Smooth muscle cell (in vitro differentiated cells): Measurements from ENCODE around the gene ZNF552. TPM values are rescaled to one million over a fixed set of nuclear protein-coding genes. Genes with fewer than 3 reads are reported as not detected.

Experiments used
- DNase-seq: peaks from one replicate; lab custom pipeline; 2025; ENCODE audit not compliant: unreplicated experiment; lab: John Stamatoyannopoulos, UW
- H2AFZ ChIP-seq: fragments of 200-600 bp; sonication (generic); 2 replicates; pipeline ENCODE4 v1.6.0; 2016; ENCODE audit warnings: antibody characterized with exemption, low read depth, mild to moderate bottlenecking
- H3F3A ChIP-seq: fragments of 200-600 bp; sonication (generic); 2 replicates; pipeline ENCODE4 v1.6.0; 2017; ENCODE audit warnings: antibody characterized with exemption, low read depth
- H3K27ac ChIP-seq: fragments of 200-600 bp; sonication (generic); 2 replicates; pipeline ENCODE4 v1.5.1; 2016; ENCODE audit warnings: low read depth, mild to moderate bottlenecking
- H3K27me3 ChIP-seq: fragments of 200-600 bp; sonication (generic); 2 replicates; pipeline ENCODE4 v1.6.1; 2016; ENCODE audit warnings: low read depth, mild to moderate bottlenecking
- H3K36me3 ChIP-seq: fragments of 200-600 bp; sonication (generic); 2 replicates; pipeline ENCODE4 v1.5.1; 2016; ENCODE audit warnings: low read depth
- H3K4me1 ChIP-seq: fragments of 200-600 bp; sonication (generic); 2 replicates; pipeline ENCODE4 v1.5.1; 2016; ENCODE audit warnings: low read depth
- H3K4me2 ChIP-seq: fragments of 200-600 bp; sonication (generic); 2 replicates; pipeline ENCODE4 v1.6.0; 2016; ENCODE audit warnings: mild to moderate bottlenecking
- H3K4me3 ChIP-seq: fragments of 200-600 bp; sonication (generic); 2 replicates; pipeline ENCODE4 v1.5.1; 2016; ENCODE audit warnings: mild to moderate bottlenecking
- H3K79me2 ChIP-seq: fragments of 200-600 bp; sonication (generic); 2 replicates; pipeline ENCODE4 v1.6.0; 2016; ENCODE audit warnings: low read depth, mild to moderate bottlenecking
- H3K9ac ChIP-seq: fragments of 200-600 bp; sonication (generic); 2 replicates; pipeline ENCODE4 v1.6.0; 2016; ENCODE audit warnings: low read depth
- H3K9me3 ChIP-seq: fragments of 200-600 bp; sonication (generic); replicated peaks from 2 replicates; pipeline ENCODE4 v1.5.1; 2016; ENCODE audit warnings: low read depth
- H4K20me1 ChIP-seq: fragments of 200-600 bp; sonication (generic); 2 replicates; pipeline ENCODE4 v1.6.0; 2016; ENCODE audit warnings: low read depth
- CTCF ChIP-seq: fragments of 200-600 bp; sonication (generic); IDR thresholded peaks from 2 replicates; pipeline ENCODE4 v1.5.1; 2017; ENCODE audit warnings: borderline replicate concordance, mild to moderate bottlenecking, antibody characterized with exemption; ENCODE audit not compliant: insufficient read depth, poor library complexity, severe bottlenecking
- WGBS: methylation state at CpG from one replicate; pipeline ENCODE4 v1.1.7; 2016; ENCODE audit warnings: low lambda C conversion rate; 5-methylcytosine and 5-hydroxymethylcytosine counted together
- polyA plus RNA-seq: library from polyadenylated mRNA; unstranded; fragments of >200 nt; fragmentation: Nextera tagmentation; extraction: Ambion mirVana; gene quantifications from 2 replicates; pipeline ENCODE4 v1.2.1, GENCODE V29; 2016
- total RNA-seq: library from RNA; depleted of rRNA; stranded (reverse); fragments of >200 nt; gene quantifications from 2 replicates; pipeline ENCODE4 v1.2.3, GENCODE V29; 2014

Gene ZNF552
- total and polyA plus RNA-seq, 2 experiments from 2014 or later, result 1.9 to 6.7 TPM

GRCh38 chr19:57786906-57787305 lies 27.8 kb downstream of the ZNF552 start:
- no peaks in the 10 kb centered on the region for H3K9me3 ChIP-seq
- H3K4me3 ChIP-seq, result no peak overlapping the region
- H3K4me1 ChIP-seq, result no peaks in the 10 kb centered on the region
- no peak overlapping the region for H3K27ac ChIP-seq
- H4K20me1 ChIP-seq, result peaks cover 8% of the 10 kb centered on the region
- H3K4me2 ChIP-seq, result no peak overlapping the region
- H3K36me3 ChIP-seq, result peaks cover under 1% of the 10 kb centered on the region
- no peaks in the 10 kb centered on the region for H3F3A ChIP-seq
- 99% methylated on average over 5 of the region's 5 CpGs for WGBS
- H3K9ac ChIP-seq, result no peak overlapping the region
- peaks cover 61% of the 10 kb centered on the region for H3K79me2 ChIP-seq
- H3K27me3 ChIP-seq, result no peaks in the 10 kb centered on the region
- no peak overlapping the region for H2AFZ ChIP-seq
- no peak for DNase-seq
- TF ChIP-seq CTCF, result no peak

DNA sequence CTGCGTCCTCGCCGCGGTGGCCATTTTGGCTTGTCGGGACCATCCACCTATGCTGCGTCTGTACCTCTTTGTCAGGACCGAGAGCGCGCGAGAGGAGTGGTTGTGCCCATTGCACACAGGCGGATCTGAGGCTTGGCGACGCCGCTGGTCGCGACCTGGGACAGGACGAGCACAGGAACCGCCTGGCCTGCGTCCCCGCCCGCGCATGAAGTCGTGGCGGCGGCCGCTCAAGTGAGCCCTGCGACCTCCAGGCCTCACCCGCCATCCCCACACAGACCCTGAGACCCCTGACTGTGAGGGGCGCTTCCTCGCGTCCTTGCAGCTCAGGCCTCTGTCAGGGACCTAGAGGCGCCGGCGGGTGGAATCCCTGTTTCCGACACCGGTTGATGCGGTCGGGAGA lies 28.4 kb downstream of the ZNF552 start:
- WGBS, result 96% methylated on average over 29 of the region's 38 CpGs
- no peak overlapping the region for H3K9ac ChIP-seq
- H3K79me2 ChIP-seq, result peaks cover 63% of the 10 kb centered on the region
- no peaks in the 10 kb centered on the region for H3K9me3 ChIP-seq
- no peak for DNase-seq
- no peak overlapping the region for H3K4me3 ChIP-seq
- H3K27ac ChIP-seq, result no peak overlapping the region
- H3F3A ChIP-seq, result no peaks in the 10 kb centered on the region
- no peaks in the 10 kb centered on the region for H3K27me3 ChIP-seq
- H3K4me2 ChIP-seq, result no peak overlapping the region
- no peaks in the 10 kb centered on the region for H3K4me1 ChIP-seq
- H4K20me1 ChIP-seq, result peaks cover 8% of the 10 kb centered on the region
- H3K36me3 ChIP-seq, result no peaks in the 10 kb centered on the region
- no peak for TF ChIP-seq CTCF
- H2AFZ ChIP-seq, result no peak overlapping the region

DNA sequence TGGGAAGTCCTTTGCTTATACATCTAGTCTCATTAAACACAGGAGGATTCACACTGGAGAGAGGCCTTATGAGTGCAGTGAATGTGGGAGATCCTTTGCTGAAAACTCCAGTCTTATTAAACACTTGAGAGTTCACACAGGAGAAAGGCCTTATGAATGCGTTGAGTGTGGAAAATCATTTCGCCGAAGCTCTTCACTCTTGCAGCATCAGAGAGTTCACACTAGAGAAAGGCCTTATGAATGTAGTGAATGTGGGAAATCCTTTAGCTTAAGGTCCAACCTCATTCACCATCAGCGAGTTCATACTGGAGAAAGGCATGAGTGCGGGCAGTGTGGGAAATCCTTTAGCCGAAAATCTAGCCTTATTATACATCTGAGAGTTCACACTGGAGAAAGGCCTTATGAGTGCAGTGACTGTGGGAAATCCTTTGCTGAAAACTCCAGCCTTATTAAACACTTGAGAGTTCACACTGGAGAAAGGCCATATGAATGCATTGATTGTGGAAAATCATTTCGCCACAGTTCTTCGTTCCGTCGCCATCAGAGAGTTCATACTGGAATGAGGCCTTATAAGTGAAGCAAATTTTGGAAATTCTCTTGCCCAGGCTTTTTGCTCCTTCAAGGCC lies 35.4 kb downstream of the ZNF552 start:
- 98% methylated on average over 10 of the region's 10 CpGs for WGBS
- Histone ChIP-seq H2AFZ (no peak overlapping the region), H3K79me2 (peaks cover 92% of the 10 kb centered on the region)

More for the DNA sequence above, 35.4 kb downstream of the ZNF552 start:
- no peak overlapping the region for H3K9ac ChIP-seq
- no peak for DNase-seq
- no peaks in the 10 kb centered on the region for H3K4me1 ChIP-seq
- no peaks in the 10 kb centered on the region for H3K27me3 ChIP-seq
- H3K9me3 ChIP-seq, result peaks cover 22% of the 10 kb centered on the region
- H3F3A ChIP-seq, result no peaks in the 10 kb centered on the region
- H3K4me3 ChIP-seq, result no peak overlapping the region
- H3K4me2 ChIP-seq, result no peak overlapping the region
- H3K36me3 ChIP-seq, result peaks cover 31% of the 10 kb centered on the region
- no peak overlapping the region for H3K27ac ChIP-seq
- H4K20me1 ChIP-seq, result peaks cover 29% of the 10 kb centered on the region
- no peak for TF ChIP-seq CTCF
